GM12874 (cell line): ENCODE results near the gene PUM2.

Experiments
- TF ChIP-seq, protein P1 (sequence below): IDR thresholded peaks from 2 replicates; pipeline ENCODE4 v1.5.1; 2011; ENCODE audit warnings: low read depth, mild to moderate bottlenecking, control low read depth, low read length, moderate library complexity; ENCODE audit not compliant: insufficient read depth

PUM2 gene

DNA sequence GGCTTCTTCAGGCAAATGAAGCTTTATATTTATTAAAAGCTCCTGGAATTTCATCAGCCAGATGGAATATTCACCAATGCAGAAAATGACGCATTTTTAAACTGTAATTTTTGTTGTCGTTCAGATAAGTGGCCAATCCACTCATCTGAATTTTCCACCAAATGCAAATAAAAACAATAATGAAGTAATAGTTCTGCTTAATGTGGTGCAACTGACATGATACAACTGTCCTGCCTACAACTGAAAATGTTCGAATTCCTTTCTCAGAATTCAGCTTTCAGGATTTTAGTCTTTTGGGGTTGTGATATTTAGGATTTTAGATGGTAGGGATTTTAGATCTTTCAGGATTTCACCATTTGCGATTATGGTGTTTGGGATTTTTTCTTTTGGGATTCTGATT lies 27.1 kb upstream of the PUM2 start:
- TF ChIP-seq, protein P1, sequence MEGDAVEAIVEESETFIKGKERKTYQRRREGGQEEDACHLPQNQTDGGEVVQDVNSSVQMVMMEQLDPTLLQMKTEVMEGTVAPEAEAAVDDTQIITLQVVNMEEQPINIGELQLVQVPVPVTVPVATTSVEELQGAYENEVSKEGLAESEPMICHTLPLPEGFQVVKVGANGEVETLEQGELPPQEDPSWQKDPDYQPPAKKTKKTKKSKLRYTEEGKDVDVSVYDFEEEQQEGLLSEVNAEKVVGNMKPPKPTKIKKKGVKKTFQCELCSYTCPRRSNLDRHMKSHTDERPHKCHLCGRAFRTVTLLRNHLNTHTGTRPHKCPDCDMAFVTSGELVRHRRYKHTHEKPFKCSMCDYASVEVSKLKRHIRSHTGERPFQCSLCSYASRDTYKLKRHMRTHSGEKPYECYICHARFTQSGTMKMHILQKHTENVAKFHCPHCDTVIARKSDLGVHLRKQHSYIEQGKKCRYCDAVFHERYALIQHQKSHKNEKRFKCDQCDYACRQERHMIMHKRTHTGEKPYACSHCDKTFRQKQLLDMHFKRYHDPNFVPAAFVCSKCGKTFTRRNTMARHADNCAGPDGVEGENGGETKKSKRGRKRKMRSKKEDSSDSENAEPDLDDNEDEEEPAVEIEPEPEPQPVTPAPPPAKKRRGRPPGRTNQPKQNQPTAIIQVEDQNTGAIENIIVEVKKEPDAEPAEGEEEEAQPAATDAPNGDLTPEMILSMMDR, result no peak

DNA sequence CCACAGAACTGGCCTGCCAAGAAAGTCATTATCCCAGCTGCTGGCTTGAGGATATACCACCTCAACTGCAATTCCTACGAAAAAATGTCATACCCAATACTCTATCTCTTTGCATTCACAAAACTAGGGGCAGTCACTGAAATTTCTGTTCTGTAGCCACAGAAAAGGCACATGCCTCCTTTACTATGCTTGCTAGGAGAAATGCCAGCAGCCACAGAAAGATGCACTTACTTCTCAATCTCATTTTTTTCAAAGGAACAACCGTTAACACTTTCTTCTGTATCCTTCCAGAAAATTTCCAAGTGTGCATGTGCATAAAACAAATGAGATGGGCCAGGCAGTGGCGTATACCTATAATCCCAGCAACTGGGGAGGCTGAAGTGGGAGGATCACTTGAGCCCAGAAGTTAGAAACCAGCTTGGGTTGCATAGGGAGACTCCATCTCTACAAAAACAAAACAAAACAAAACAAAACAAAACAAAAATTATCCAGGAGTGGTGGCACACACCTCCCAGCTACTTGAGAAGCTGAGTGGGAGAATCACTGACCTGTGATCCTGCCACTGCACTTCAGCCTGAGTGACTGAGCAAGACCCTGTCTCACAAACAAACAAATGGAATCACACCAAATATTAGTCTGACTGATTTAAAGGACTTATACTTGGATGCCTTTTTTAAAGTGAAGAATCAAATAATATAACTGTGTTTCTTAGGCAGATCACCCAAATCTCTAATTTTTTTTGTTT lies 22.4 kb upstream of the PUM2 start:
- TF ChIP-seq, protein P1, result no peak

DNA sequence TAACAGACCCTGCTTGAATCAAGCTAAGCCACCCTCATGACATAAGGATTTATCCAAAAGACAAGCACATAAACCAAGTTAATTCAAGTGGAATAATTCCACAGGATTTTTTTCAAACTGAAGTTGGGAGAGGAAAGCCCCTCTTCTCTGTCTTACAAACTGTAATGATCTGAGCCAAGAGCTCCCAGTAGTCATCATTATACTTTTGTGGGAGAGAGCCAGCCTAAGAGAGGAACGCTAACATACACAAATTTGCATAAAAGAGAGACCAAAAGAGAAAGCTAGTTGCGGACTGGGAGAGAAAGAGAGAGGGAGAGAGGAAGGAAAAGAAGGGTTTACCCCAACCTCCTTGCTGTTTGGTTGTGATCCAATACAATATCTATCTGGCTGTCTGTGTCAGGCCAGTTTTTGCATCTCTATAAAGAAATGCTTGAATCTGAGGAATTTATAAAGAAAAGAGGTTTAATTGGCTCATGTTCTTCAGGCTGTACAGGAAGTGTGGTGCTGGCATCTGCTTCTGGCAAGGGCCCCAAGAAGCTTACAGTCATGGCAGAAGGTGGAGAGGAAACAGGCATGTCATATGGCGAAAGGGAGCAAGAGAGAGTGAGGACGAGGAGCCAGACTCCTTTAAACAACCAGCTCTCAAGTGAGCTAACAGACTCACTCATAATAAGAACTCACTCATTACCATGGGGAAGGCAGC lies 20.8 kb upstream of the PUM2 start:
- TF ChIP-seq, protein P1, result no peak

DNA sequence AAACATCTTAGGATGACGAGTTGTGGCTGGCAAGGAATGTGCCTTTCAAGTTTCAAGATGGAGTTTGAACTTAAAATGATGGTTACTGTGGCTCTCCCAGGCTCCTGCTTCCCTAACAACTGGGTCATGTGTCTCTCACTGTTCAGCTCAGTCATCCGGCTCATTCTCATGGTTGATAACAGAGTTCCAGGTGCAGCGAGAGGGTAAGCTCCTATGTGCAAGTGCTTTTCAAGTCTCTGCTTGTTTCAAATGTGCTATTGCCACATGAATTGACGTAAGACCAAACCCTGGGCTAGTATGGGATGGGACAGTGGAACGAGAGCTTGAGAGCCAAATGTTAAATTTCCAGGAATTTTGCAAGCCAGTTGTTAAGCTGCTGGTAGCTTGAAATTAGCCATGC lies 19.5 kb upstream of the PUM2 start:
- TF ChIP-seq, protein P1, result no peak

DNA sequence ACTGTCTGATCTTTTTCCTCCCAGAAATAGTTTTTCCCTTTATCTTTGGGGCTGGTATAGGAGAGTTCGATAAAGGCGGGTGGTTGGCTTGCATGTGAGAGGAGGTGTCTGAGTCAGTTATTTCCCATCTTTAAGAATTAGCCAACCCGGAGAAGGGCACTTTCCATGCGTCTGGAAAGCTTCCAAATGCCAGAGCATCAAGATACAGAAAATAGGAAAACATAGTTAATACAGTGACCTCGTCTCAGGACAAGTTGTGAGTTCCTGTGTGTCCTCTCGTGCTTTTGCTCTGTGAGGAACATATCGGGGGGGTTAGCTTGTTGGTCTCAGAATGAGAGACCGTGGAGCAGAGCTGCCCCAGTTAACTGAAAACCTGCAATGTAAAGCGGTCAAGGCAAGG lies 18.7 kb upstream of the PUM2 start:
- TF ChIP-seq, protein P1, result no peak

DNA sequence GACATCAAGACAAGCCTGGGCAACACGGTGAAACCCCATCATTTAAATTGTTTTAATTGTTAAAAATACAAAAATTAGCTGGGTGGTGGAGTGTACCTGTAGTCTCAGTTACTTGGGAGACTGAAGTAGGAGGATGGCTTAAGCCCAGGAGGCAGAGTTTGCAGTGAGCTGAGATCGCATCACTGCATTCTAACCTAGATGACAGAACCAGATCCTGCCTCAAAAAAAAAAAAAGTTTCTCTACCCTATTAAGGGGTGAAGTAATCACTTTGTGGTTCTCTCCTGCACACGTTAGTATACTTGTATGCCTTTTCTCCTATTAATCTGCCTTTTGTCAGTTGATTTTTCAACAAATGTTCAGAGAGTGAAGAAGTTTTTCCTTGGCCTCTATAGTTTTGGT lies 18.1 kb upstream of the PUM2 start:
- TF ChIP-seq, protein P1, result no peak

DNA sequence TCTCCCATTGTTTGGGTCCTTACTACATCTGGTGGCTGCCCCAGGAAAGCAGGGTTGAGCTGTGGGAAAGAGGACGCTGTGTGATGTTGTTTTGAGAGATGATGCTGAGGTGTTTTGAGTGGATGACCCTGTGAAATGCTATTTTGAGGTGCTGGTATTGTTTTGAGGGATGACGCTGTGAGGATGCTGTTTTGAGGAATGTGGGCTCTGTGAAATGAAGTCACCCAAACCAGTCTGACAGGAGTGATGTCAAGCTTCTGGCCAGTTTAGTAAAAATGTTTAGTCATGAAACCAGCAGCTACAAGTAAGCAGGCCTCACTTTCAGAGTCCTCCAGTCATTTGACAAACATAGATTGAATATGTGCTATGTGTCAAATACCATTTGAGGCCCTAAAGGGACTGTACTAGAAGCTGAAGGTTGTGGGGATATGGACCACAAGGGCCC lies 16.1 kb upstream of the PUM2 start:
- TF ChIP-seq, protein P1, result no peak
